Ectodermal cell (in vitro differentiated cells): Measurements from ENCODE around the gene IQGAP2.
"Not testable (repeated sequence)": the region's sequence is repeated elsewhere in the genome, so short reads cannot be mapped to it uniquely, and the experiment has no call there.

Experiments used
- H3K27ac ChIP-seq: 2 replicates; pipeline ENCODE4 v1.7.0; 2013; ENCODE audit warnings: mild to moderate bottlenecking, low read depth, low read length; ENCODE audit not compliant: insufficient read depth, poor library complexity, severe bottlenecking
- H3K27me3 ChIP-seq: 2 replicates; pipeline ENCODE4 v1.7.0; 2013; ENCODE audit warnings: mild to moderate bottlenecking, low read length; ENCODE audit not compliant: insufficient read depth, control insufficient read depth, poor library complexity, severe bottlenecking
- H3K36me3 ChIP-seq: one replicate; pipeline ENCODE4 v1.7.0; 2013; ENCODE audit warnings: low read length; ENCODE audit not compliant: control insufficient read depth, insufficient read depth
- H3K4me1 ChIP-seq: one replicate; pipeline ENCODE4 v1.7.0; 2013; ENCODE audit warnings: low read length; ENCODE audit not compliant: control insufficient read depth, insufficient read depth
- H3K4me3 ChIP-seq: 2 replicates; pipeline ENCODE4 v1.7.0; 2013; ENCODE audit warnings: low read depth, low read length, control low read depth; ENCODE audit not compliant: insufficient read depth
- H3K9me3 ChIP-seq: 2 replicates; pipeline ENCODE4 v1.7.0; 2013; ENCODE audit warnings: mild to moderate bottlenecking, low read length, moderate library complexity; ENCODE audit not compliant: control insufficient read depth
- WGBS, 2 experiments: methylation state at CpG; one replicate each; pipeline ENCODE4 v1.1.7; 2013; ENCODE audit warnings: missing lambda C conversion rate in 2 of 2; 5-methylcytosine and 5-hydroxymethylcytosine counted together

Gene IQGAP2

DNA sequence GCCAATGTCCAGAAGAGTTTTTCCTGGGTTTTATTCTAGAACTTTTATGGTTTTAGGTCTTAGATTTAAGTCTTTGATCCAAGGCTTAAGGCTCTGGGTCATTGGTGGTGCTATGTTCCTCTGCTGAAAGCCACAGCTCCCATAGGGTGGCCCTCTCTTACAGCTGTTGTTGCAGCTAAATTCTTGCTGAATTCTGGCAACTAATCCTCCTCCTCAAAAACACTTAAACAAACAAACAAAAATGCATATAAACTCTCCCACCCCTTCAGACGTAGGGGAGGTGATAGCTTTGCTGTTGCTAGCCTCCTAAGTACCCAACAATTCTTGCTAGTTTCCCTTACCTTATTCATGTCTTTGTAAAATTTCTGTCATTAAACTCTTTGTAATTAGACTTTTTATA lies 30.2 kb downstream of the IQGAP2 start:
- Histone ChIP-seq H3K27me3 (no peaks in the 10 kb centered on the region), H3K9me3 (no peaks in the 10 kb centered on the region), H3K4me1 (no peaks in the 10 kb centered on the region), H3K36me3 (no peaks in the 10 kb centered on the region), H3K4me3 (no peak overlapping the region), H3K27ac (no peak overlapping the region)
- WGBS, 2 experiments: 38 to 40% methylated on average over 1 of the region's 1 CpG

DNA sequence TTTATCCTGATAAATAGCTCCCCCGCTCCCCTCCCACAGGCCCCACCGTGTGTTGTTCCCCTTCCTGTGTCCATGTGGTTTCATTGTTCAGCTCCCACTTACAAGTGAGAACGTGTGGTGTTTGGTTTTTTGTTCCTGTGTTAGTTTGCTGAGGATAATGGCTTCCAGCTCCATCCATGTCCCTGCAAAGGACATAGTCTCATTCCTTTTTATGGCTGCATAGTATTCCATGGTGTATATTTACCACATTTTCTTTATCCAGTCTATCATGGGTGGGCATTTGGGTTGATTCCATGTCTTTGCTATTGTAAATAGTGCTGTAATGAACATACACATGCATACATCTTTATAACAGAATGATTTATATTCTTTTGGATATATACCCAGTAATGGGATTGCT lies 34.4 kb downstream of the IQGAP2 start:
- H3K9me3 ChIP-seq, H3K36me3 ChIP-seq, H3K27me3 ChIP-seq, H3K4me3 ChIP-seq, H3K4me1 ChIP-seq, H3K27ac ChIP-seq: not testable (repeated sequence)
- 92 to 98% methylated on average over 3 of the region's 3 CpGs for WGBS, 2 experiments

DNA sequence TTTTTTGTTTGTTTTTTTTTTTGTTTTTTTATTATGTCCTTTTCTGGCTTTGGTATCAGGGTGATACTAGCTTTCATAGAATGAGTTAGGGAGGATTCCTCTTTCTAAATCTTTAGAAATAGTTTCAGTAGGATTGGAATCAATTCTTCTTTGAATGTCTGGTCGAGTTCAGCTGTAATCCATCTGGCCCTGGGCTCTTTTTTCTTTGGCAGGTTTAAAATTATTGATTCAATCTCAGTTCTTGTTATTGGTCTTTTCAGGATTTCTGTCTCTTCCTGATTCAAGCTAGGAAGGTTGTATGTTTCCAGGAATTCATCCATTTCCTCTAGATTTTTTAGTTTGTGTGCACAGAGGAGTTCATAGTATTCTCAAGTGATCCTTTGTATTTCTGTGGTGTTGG lies 34.9 kb downstream of the IQGAP2 start:
- H3K36me3 ChIP-seq: no peaks in the 10 kb centered on the region
- H3K27me3 ChIP-seq: no peaks in the 10 kb centered on the region
- H3K4me1 ChIP-seq: no peaks in the 10 kb centered on the region
- no peaks in the 10 kb centered on the region for H3K9me3 ChIP-seq
- WGBS, 2 experiments: 86 to 94% methylated on average over 1 of the region's 1 CpG
- H3K27ac ChIP-seq: no peak overlapping the region
- no peak overlapping the region for H3K4me3 ChIP-seq

DNA sequence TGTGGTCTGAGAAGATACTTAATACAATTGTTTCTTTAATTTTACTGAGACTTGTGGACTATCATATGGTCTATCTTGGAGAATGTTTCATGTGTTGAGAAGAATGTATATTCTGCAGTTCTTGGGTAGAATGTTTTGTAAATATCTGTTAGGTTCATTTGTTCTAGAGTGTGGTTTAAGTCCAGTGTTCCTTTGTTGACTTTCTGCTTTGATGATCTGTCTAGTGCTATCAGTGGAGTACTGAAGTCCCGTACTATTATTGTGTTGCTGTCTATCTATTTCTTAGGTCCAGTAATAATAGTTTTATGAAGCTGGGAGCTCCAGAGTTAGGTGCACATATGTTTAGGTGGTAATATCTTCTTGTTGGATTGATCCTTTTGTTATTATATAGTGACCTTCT lies 36.1 kb downstream of the IQGAP2 start:
- H3K4me1 ChIP-seq: no peaks in the 10 kb centered on the region
- no peaks in the 10 kb centered on the region for H3K27me3 ChIP-seq
- no peak overlapping the region for H3K27ac ChIP-seq
- 81 to 97% methylated on average over 1 of the region's 1 CpG for WGBS, 2 experiments
- no peaks in the 10 kb centered on the region for H3K9me3 ChIP-seq
- no peaks in the 10 kb centered on the region for H3K36me3 ChIP-seq
- H3K4me3 ChIP-seq: no peak overlapping the region

DNA sequence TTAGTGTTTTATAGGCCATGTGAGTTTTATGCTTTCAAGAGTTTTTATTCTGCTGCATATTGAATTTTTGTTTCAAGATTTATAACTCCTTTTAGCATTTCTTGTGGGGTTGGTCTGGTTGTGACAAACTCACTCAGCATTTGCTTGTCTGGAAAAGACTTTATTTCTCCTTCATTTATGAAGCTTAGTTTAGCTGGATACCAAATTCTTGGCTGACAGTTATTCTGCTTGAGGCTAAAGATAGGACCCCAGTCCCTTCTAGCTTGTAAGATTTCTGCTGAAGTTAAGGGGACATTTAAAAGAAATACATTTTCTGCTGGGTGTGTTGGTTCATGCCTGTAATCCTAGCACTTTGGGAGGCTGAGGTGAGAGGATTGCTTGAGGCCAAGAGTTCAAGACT lies 36.8 kb downstream of the IQGAP2 start:
- H3K27me3 ChIP-seq: no peaks in the 10 kb centered on the region
- no peak overlapping the region for H3K27ac ChIP-seq
- H3K36me3 ChIP-seq: no peaks in the 10 kb centered on the region
- H3K9me3 ChIP-seq: no peaks in the 10 kb centered on the region
- H3K4me1 ChIP-seq: no peaks in the 10 kb centered on the region
- H3K4me3 ChIP-seq: no peak overlapping the region

DNA sequence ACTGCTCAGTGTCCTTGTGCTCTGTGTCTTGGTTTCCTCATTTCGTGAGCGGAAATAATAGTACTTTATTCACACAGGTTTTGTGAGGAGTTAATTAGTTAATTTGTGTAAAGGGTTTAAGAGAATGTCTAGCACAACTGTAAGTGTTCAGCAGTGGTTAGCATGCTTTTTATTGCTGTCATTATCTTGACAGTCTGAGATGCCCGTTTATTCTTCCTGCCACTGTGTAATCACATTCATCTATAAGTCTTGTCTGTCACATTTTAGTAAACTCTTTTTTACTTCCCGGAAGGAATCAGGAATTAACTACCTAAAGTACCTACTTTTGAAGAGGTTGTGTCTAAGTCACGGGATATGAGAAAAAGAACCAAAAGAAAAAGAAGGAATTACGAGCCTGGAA lies 38.0 kb downstream of the IQGAP2 start:
- 95 to 97% methylated on average over 6 of the region's 6 CpGs for WGBS, 2 experiments
- Histone ChIP-seq H3K4me1 (no peaks in the 10 kb centered on the region), H3K27me3 (no peaks in the 10 kb centered on the region), H3K36me3 (no peaks in the 10 kb centered on the region), H3K27ac (no peak overlapping the region), H3K4me3 (no peak overlapping the region), H3K9me3 (no peaks in the 10 kb centered on the region)

DNA sequence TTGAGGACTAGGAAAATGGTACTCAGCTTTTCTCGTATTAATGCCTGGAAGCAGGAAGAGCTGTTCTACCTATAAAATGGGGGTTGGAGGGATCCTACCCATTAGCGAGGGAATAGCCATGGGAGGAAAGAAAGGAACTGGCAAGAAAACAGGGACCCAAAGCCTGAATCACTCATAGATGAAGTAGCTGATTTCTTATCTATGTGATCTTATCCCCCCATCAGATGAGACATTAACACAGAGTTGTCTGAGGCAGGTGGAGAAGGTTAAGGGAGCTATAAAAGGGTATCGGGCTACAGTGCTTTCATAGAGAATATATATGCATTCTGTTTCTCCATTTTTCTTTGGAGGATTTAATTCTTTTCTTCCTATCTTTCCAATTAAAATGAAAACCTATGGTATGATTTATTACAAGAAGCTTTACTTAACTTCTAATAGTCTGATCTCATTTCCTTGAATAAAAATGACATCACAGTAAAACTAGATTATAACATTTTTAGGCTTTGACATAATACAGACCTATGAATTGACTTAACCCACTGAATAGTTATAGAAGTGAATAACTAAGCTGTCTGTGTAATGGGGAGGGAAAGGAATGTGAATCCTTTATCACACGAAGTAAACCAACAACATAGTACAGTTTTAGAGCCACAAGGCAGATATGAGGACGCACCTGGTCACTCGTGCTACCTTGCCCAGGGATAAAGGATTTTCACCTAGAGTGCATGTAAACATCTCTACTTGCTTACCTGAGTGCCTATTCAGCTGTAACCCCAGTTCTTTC lies 39.0 kb downstream of the IQGAP2 start:
- H3K27ac ChIP-seq: no peak overlapping the region
- no peak overlapping the region for H3K4me3 ChIP-seq
- no peaks in the 10 kb centered on the region for H3K4me1 ChIP-seq
- WGBS, 2 experiments: 89 to 93% methylated on average over 5 to 6 of the region's 6 CpGs
- no peaks in the 10 kb centered on the region for H3K36me3 ChIP-seq
- H3K9me3 ChIP-seq: no peaks in the 10 kb centered on the region
- H3K27me3 ChIP-seq: no peaks in the 10 kb centered on the region

DNA sequence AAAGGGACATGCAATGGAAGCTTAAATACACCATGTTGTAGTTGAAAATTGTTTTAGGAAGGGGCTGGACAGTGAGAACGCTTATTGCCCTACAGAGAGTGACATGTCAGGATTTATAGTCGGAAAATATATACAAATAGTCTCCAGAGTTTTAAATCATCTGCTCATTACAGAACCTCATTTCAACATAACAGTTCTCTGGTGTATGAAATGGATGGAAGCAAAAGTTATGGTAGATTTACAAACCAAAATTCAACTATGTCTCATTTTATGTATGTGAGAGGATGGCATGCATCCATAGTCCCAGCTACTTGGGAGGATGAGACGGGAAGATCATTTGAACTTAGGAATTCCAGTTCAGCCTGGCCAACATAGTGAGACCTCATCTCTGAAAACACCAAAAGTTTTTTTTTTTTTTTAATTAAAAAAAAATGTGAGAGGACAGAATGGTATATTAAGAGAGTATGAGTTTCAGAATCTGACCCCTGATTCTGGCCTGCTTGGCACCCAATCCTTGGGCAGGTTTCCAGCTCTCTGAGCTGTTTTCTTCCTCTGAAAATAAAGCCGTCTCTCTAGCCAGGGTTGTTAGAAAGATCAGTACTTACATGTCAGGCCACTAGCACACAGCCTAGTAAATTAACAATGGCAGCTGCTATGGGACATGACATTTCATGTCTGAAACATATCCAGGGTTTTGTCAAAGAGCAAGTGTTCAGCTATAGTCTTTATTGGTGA lies 40.1 kb downstream of the IQGAP2 start:
- Histone ChIP-seq H3K27me3 (no peaks in the 10 kb centered on the region), H3K27ac (no peak overlapping the region), H3K9me3 (no peaks in the 10 kb centered on the region), H3K4me3 (no peak overlapping the region), H3K36me3 (no peaks in the 10 kb centered on the region), H3K4me1 (no peaks in the 10 kb centered on the region)
- WGBS, 2 experiments: 93 to 97% methylated on average over 3 of the region's 4 CpGs

DNA sequence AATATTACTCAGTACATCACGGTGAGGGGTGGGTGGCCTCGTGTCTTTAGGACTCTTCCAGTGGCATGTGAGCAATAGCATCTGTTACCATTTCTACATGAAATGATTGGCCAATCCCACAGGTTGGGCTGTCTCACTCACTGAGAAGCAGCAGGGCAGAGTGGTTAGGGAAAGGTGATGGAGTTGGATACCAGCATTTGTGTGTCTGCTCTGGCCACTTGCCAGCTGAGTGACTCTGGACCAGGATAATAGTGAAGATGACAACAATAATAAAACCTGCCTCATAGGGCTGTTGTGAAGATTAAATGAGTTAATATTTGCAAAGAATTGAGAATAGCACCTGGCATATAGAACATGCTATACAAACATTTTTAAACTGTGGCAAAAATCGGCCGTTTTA lies 42.0 kb downstream of the IQGAP2 start:
- H3K4me1 ChIP-seq: no peaks in the 10 kb centered on the region
- H3K27me3 ChIP-seq: no peaks in the 10 kb centered on the region
- no peak overlapping the region for H3K27ac ChIP-seq
- 92 to 93% methylated on average over 4 of the region's 4 CpGs for WGBS, 2 experiments
- H3K9me3 ChIP-seq: no peaks in the 10 kb centered on the region
- no peak overlapping the region for H3K4me3 ChIP-seq
- H3K36me3 ChIP-seq: no peaks in the 10 kb centered on the region

DNA sequence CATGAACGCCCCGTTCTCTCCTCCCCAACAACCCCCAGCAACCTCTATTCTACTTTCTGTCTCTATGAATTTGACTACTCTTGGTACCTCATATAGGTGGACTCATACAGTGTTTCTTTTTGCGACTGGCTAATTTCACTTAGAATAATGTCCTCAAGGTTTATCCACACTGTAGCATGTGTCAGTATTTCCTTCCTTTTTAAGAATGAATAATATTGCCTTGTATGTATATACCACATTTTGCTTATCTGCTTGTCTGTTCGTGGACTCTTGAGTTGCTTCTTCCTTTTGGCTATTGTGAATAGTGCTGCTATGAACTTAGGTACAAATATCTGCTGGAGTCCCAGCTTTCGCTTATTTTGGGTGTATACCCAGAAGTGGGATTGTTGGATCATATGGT lies 42.7 kb downstream of the IQGAP2 start:
- Histone ChIP-seq H3K4me3 (no peak overlapping the region), H3K27me3 (no peaks in the 10 kb centered on the region), H3K36me3 (no peaks in the 10 kb centered on the region), H3K4me1 (no peaks in the 10 kb centered on the region), H3K27ac (no peak overlapping the region), H3K9me3 (no peaks in the 10 kb centered on the region)
- 93 to 99% methylated on average over 5 of the region's 5 CpGs for WGBS, 2 experiments
